OCI-LY1 (cell line): ENCODE results near the gene VRTN.

ENCODE experiments used
- H2AFZ ChIP-seq: fragments of 200-600 bp; sonication (generic), shearing (Covaris generic); 2 replicates; pipeline ENCODE4 v1.6.0; 2014; ENCODE audit warnings: antibody characterized with exemption, mild to moderate bottlenecking, low read length
- H3F3A ChIP-seq: fragments of 200-600 bp; sonication (generic), shearing (Covaris generic); 2 replicates; pipeline ENCODE4 v1.6.0; 2014; ENCODE audit warnings: mild to moderate bottlenecking, antibody characterized with exemption, low read length, moderate library complexity; ENCODE audit not compliant: insufficient read depth
- H3K27ac ChIP-seq: fragments of 200-600 bp; sonication (generic); 2 replicates; pipeline ENCODE4 v1.5.1; 2014; ENCODE audit warnings: low read length, mixed run types, mild to moderate bottlenecking, low read depth; ENCODE audit not compliant: poor library complexity, severe bottlenecking
- H3K27me3 ChIP-seq: fragments of 200-600 bp; sonication (generic); 2 replicates; pipeline ENCODE4 v1.6.0; 2014; ENCODE audit warnings: antibody characterized with exemption, mild to moderate bottlenecking, low read length, moderate library complexity; ENCODE audit not compliant: insufficient read depth
- H3K36me3 ChIP-seq: fragments of 200-600 bp; sonication (generic); 2 replicates; pipeline ENCODE4 v1.6.1; 2014; ENCODE audit warnings: mild to moderate bottlenecking, antibody characterized with exemption, low read length, moderate library complexity, mixed read lengths; ENCODE audit not compliant: insufficient read depth
- H3K4me1 ChIP-seq: fragments of 200-600 bp; sonication (generic); 2 replicates; pipeline ENCODE4 v1.5.1; 2014; ENCODE audit warnings: mild to moderate bottlenecking, low read length, moderate library complexity; ENCODE audit not compliant: insufficient read depth, severe bottlenecking
- H3K4me2 ChIP-seq: fragments of 200-600 bp; sonication (generic), shearing (Covaris generic); 2 replicates; pipeline ENCODE4 v1.6.1; 2014; ENCODE audit warnings: low read length
- H3K4me3 ChIP-seq: fragments of 200-600 bp; sonication (generic); 2 replicates; pipeline ENCODE4 v1.5.1; 2014; ENCODE audit warnings: low read length, low read depth, mild to moderate bottlenecking, mixed read lengths; ENCODE audit not compliant: poor library complexity, severe bottlenecking
- H3K79me2 ChIP-seq: fragments of 200-600 bp; shearing (Covaris generic); 2 replicates; pipeline ENCODE4 v1.6.1; 2016; ENCODE audit warnings: mixed run types, low read length, mixed read lengths; ENCODE audit not compliant: insufficient read depth
- H3K9ac ChIP-seq: fragments of 200-600 bp; sonication (generic), shearing (Covaris generic); 2 replicates; pipeline ENCODE4 v1.6.1; 2014; ENCODE audit warnings: mild to moderate bottlenecking, low read length, mixed read lengths
- H3K9me2 ChIP-seq: fragments of 200-600 bp; sonication (generic), shearing (Covaris generic); 2 replicates; pipeline ENCODE4 v1.6.1; 2014; ENCODE audit warnings: low read depth, mild to moderate bottlenecking, low read length, mixed read lengths
- H3K9me3 ChIP-seq: fragments of 200-600 bp; shearing (Covaris generic); 2 replicates; pipeline ENCODE4 v1.6.1; 2014; ENCODE audit warnings: low read length, mixed read lengths
- H4K20me1 ChIP-seq: fragments of 200-600 bp; sonication (generic), shearing (Covaris generic); 2 replicates; pipeline ENCODE4 v1.6.0; 2016; ENCODE audit warnings: mild to moderate bottlenecking, low read length; ENCODE audit not compliant: insufficient read depth
- CTCF ChIP-seq: fragments of 200-600 bp; sonication (generic), shearing (Covaris generic); IDR thresholded peaks from 2 replicates; pipeline ENCODE4 v1.5.1; 2017; ENCODE audit warnings: mild to moderate bottlenecking, antibody characterized with exemption, low read length, moderate library complexity, mixed read lengths
- EZH2 ChIP-seq: fragments of 200-600 bp; sonication (generic), shearing (Covaris generic); IDR thresholded peaks from 2 replicates; pipeline ENCODE4 v1.8.0; 2017; ENCODE audit warnings: borderline replicate concordance, mixed run types, mild to moderate bottlenecking, antibody characterized with exemption, low read length, moderate library complexity, mixed read lengths

The VRTN gene

GRCh38 chr14:74407021-74407800, 58.9 kb downstream of the VRTN start:
- no peak overlapping the region for H3K4me3 ChIP-seq
- no peaks in the 10 kb centered on the region for H3K36me3 ChIP-seq
- TF ChIP-seq CTCF, result no peak
- no peaks in the 10 kb centered on the region for H3K27me3 ChIP-seq
- H3K27ac ChIP-seq, result no peak overlapping the region
- no peaks in the 10 kb centered on the region for H4K20me1 ChIP-seq
- no peak overlapping the region for H3K9ac ChIP-seq
- H3K4me2 ChIP-seq, result no peak overlapping the region
- H3K9me3 ChIP-seq, result no peaks in the 10 kb centered on the region
- H2AFZ ChIP-seq, result no peak overlapping the region
- H3F3A ChIP-seq, result no peaks in the 10 kb centered on the region
- peaks cover 11% of the 10 kb centered on the region for H3K4me1 ChIP-seq
- no peaks in the 10 kb centered on the region for H3K9me2 ChIP-seq
- H3K79me2 ChIP-seq, result no peaks in the 10 kb centered on the region

GRCh38 chr14:74407801-74408154, 59.5 kb downstream of the VRTN start:
- H3K4me3 ChIP-seq, result no peak overlapping the region
- no peaks in the 10 kb centered on the region for H3F3A ChIP-seq
- no peak overlapping the region for H3K4me2 ChIP-seq
- no peaks in the 10 kb centered on the region for H3K9me3 ChIP-seq
- H3K79me2 ChIP-seq, result no peaks in the 10 kb centered on the region
- no peaks in the 10 kb centered on the region for H3K36me3 ChIP-seq
- H3K9ac ChIP-seq, result no peak overlapping the region
- H3K9me2 ChIP-seq, result no peaks in the 10 kb centered on the region
- H3K27me3 ChIP-seq, result no peaks in the 10 kb centered on the region
- peaks cover 5% of the 10 kb centered on the region for H3K4me1 ChIP-seq
- no peak overlapping the region for H2AFZ ChIP-seq
- H3K27ac ChIP-seq, result no peak overlapping the region
- no peaks in the 10 kb centered on the region for H4K20me1 ChIP-seq
- no peak for TF ChIP-seq CTCF
- TF ChIP-seq EZH2, result no peak

GRCh38 chr14:74408870-74409269, 60.6 kb downstream of the VRTN start:
- H4K20me1 ChIP-seq, result no peaks in the 10 kb centered on the region
- TF ChIP-seq CTCF, result no peak
- no peak for TF ChIP-seq EZH2
- H3K36me3 ChIP-seq, result no peaks in the 10 kb centered on the region
- no peaks in the 10 kb centered on the region for H3K9me3 ChIP-seq
- no peak overlapping the region for H3K27ac ChIP-seq
- H3K27me3 ChIP-seq, result no peaks in the 10 kb centered on the region
- H3K79me2 ChIP-seq, result no peaks in the 10 kb centered on the region
- no peaks in the 10 kb centered on the region for H3F3A ChIP-seq
- H3K4me3 ChIP-seq, result no peak overlapping the region
- H3K9me2 ChIP-seq, result no peaks in the 10 kb centered on the region
- H3K4me2 ChIP-seq, result no peak overlapping the region
- no peak overlapping the region for H3K9ac ChIP-seq
- no peaks in the 10 kb centered on the region for H3K4me1 ChIP-seq
- no peak overlapping the region for H2AFZ ChIP-seq
